Middle frontal gyrus (tissue), 1 donor: Measurements from ENCODE around the gene TPRA1.
A peak's percentile ranks its signal among the peaks of the same experiment; 100 is the strongest.

Source experiments
- DNase-seq: peaks from one replicate; pipeline ENCODE4 v3.0.0-alpha.2; 2015; ENCODE audit warnings: low spot score; ENCODE audit errors: extremely low spot score

The TPRA1 gene

GRCh38 chr3:127593178-127593577 is 2.6 kb upstream of the TPRA1 start:
- no peak for DNase-seq

- no peak for DNase-seq
These were observed 296 bp downstream of the TPRA1 start for GRCh38 chr3:127590282-127590592.

GRCh38 chr3:127589600-127590281 is 792 bp downstream of the TPRA1 start:
- DNase-seq, result no peak

GRCh38 chr3:127588806-127589577 is 1.5 kb downstream of the TPRA1 start:
- DNase-seq, result no peak

- DNase-seq, result no peak
These were observed 2.7 kb downstream of the TPRA1 start for GRCh38 chr3:127587876-127588275.

GRCh38 chr3:127585813-127586413 is 4.6 kb downstream of the TPRA1 start:
- DNase-seq, result no peak

GRCh38 chr3:127585163-127585812 is 5.2 kb downstream of the TPRA1 start:
- DNase-seq, result no peak

- no peak for DNase-seq
These were observed 5.8 kb downstream of the TPRA1 start for GRCh38 chr3:127584734-127585133.

GRCh38 chr3:127580327-127581060 is 10.0 kb downstream of the TPRA1 start:
- no peak for DNase-seq

GRCh38 chr3:127578802-127579201 is 11.7 kb downstream of the TPRA1 start:
- DNase-seq, result no peak

- DNase-seq, result no peak
These were observed 12.4 kb downstream of the TPRA1 start for GRCh38 chr3:127578168-127578567.

GRCh38 chr3:127577448-127577847 is 13.1 kb downstream of the TPRA1 start:
- DNase-seq, result no peak

GRCh38 chr3:127574880-127575878 is 15.4 kb downstream of the TPRA1 start:
- DNase-seq, result peak; percentile 89

- DNase-seq, result no peak
These were observed 16.6 kb downstream of the TPRA1 start for GRCh38 chr3:127573912-127574311.

GRCh38 chr3:127573401-127573800 is 17.1 kb downstream of the TPRA1 start:
- DNase-seq, result no peak

GRCh38 chr3:127572735-127573134 is 17.8 kb downstream of the TPRA1 start:
- DNase-seq, result no peak

GRCh38 chr3:127572186-127572585 is 18.3 kb downstream of the TPRA1 start:
- DNase-seq, result no peak

GRCh38 chr3:127570520-127570919 is 20.0 kb downstream of the TPRA1 start:
- DNase-seq, result no peak

- DNase-seq, result no peak
These were observed 21.4 kb downstream of the TPRA1 start for GRCh38 chr3:127569160-127569559.

- no peak for DNase-seq
These were observed 21.9 kb downstream of the TPRA1 start for GRCh38 chr3:127568586-127568985.
